GM12878 (cell line): Measurements from ENCODE around the gene PRKCE. TPM values are rescaled to one million over a fixed set of nuclear protein-coding genes. Genes with fewer than 3 reads are reported as not detected.

Experiments
- CEBPZ ChIP-seq: fragments of 150-350 bp; IDR thresholded peaks from 2 replicates; pipeline ENCODE4 v1.6.1; 2016; ENCODE audit warnings: low read depth, low read length
- DPF2 ChIP-seq: fragments of 450-650 bp; IDR thresholded peaks from 2 replicates; pipeline ENCODE4 v1.6.1; 2017; ENCODE audit warnings: mild to moderate bottlenecking
- EGR1 ChIP-seq, 2 experiments: IDR thresholded peaks; 1 replicate in 1 of 2; 2 replicates in 1 of 2; pipeline ENCODE4 v1.6.1; 2011 to 2012; ENCODE audit warnings: low read depth in 2 of 2, low read length in 2 of 2, borderline replicate concordance in 1 of 2, mild to moderate bottlenecking in 1 of 2, moderate library complexity in 1 of 2
- KLF5 ChIP-seq: fragments of 450-650 bp; IDR thresholded peaks from 2 replicates; pipeline ENCODE4 v1.6.1; 2014; ENCODE audit warnings: mild to moderate bottlenecking; ENCODE audit not compliant: partially characterized antibody
- POLR2AphosphoS5 ChIP-seq: IDR thresholded peaks from 2 replicates; pipeline ENCODE4 v1.6.1; 2011; ENCODE audit warnings: mild to moderate bottlenecking, low read length, inconsistent platforms
- SIN3A ChIP-seq: IDR thresholded peaks from 2 replicates; pipeline ENCODE4 v1.6.1; 2012; ENCODE audit warnings: low read depth, low read length, improper control_type of control experiment
- SP1 ChIP-seq: IDR thresholded peaks from one replicate; pipeline ENCODE4 v1.6.1; 2011; ENCODE audit warnings: low read depth, low read length
- TCF7 ChIP-seq: IDR thresholded peaks from 2 replicates; pipeline ENCODE4 v1.6.1; 2014; ENCODE audit warnings: antibody characterized with exemption, borderline replicate concordance
- ZZZ3 ChIP-seq: IDR thresholded peaks from 2 replicates; pipeline ENCODE4 v1.6.1; 2011; ENCODE audit warnings: low read depth; ENCODE audit not compliant: control insufficient read depth, insufficient read length
- polyA plus RNA-seq, 11 experiments: library from polyadenylated mRNA; depleted of rRNA in 4 of 11; unstranded in 6 of 11; stranded (reverse) in 5 of 11; fragments of >200 nt; fragmentation: Nextera tagmentation in 4 of 11; fragmentation: Illumina TruSeq in 1 of 11; extraction: Ambion mirVana in 4 of 11; extraction: Trizol in 1 of 11; gene quantifications; 1 replicate in 1 of 11; 2 replicates in 10 of 11; pipeline versions ENCODE4 v1.2.1 to v1.2.3, GENCODE V29; 2011 to 2016; ENCODE audit warnings: inconsistent platforms in 2 of 11, missing spikeins in 2 of 11, low read depth in 1 of 11
- total RNA-seq, 4 experiments: library from RNA; depleted of rRNA in 3 of 4; stranded (reverse); fragments of >200 nt in 3 of 4; fragmentation: Illumina TruSeq in 1 of 4; extraction: Trizol in 1 of 4; gene quantifications; 2 replicates each; pipeline versions ENCODE4 v1.2.1 to v1.2.3, GENCODE V29; 2013 to 2021
- TF ChIP-seq, protein P1 (sequence below): fragments of 450-650 bp; IDR thresholded peaks from 2 replicates; pipeline ENCODE4 v1.6.1; 2017; ENCODE audit warnings: mild to moderate bottlenecking, moderate library complexity

The PRKCE gene
- total and polyA plus RNA-seq, 10 of the 15 experiments (the other 5 are each of a cell fraction or from before 2014, with no cell fraction given): 2.6 to 28.2 (median 11.3) TPM

- TF ChIP-seq EGR1 (IDR thresholded peaks at IDR 0.05; ENCODE audit: borderline replicate concordance in 1 of 2, low read depth in 2 of 2, low read length in 2 of 2) (no peak), ZZZ3 (no peak), SP1 (no peak), CEBPZ (no peak), POLR2AphosphoS5 (no peak), DPF2 (no peak), KLF5 (no peak), TCF7 (no peak), SIN3A (no peak)
- TF ChIP-seq, protein P1, sequence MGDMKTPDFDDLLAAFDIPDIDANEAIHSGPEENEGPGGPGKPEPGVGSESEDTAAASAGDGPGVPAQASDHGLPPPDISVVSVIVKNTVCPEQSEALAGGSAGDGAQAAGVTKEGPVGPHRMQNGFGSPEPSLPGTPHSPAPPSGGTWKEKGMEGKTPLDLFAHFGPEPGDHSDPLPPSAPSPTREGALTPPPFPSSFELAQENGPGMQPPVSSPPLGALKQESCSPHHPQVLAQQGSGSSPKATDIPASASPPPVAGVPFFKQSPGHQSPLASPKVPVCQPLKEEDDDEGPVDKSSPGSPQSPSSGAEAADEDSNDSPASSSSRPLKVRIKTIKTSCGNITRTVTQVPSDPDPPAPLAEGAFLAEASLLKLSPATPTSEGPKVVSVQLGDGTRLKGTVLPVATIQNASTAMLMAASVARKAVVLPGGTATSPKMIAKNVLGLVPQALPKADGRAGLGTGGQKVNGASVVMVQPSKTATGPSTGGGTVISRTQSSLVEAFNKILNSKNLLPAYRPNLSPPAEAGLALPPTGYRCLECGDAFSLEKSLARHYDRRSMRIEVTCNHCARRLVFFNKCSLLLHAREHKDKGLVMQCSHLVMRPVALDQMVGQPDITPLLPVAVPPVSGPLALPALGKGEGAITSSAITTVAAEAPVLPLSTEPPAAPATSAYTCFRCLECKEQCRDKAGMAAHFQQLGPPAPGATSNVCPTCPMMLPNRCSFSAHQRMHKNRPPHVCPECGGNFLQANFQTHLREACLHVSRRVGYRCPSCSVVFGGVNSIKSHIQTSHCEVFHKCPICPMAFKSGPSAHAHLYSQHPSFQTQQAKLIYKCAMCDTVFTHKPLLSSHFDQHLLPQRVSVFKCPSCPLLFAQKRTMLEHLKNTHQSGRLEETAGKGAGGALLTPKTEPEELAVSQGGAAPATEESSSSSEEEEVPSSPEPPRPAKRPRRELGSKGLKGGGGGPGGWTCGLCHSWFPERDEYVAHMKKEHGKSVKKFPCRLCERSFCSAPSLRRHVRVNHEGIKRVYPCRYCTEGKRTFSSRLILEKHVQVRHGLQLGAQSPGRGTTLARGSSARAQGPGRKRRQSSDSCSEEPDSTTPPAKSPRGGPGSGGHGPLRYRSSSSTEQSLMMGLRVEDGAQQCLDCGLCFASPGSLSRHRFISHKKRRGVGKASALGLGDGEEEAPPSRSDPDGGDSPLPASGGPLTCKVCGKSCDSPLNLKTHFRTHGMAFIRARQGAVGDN: no peak
Measured at GRCh38 chr2:45759310-45759851, 107.9 kb downstream of the PRKCE start (continued).
